ENCODE measurements around the gene PLA2G7.

DNA sequence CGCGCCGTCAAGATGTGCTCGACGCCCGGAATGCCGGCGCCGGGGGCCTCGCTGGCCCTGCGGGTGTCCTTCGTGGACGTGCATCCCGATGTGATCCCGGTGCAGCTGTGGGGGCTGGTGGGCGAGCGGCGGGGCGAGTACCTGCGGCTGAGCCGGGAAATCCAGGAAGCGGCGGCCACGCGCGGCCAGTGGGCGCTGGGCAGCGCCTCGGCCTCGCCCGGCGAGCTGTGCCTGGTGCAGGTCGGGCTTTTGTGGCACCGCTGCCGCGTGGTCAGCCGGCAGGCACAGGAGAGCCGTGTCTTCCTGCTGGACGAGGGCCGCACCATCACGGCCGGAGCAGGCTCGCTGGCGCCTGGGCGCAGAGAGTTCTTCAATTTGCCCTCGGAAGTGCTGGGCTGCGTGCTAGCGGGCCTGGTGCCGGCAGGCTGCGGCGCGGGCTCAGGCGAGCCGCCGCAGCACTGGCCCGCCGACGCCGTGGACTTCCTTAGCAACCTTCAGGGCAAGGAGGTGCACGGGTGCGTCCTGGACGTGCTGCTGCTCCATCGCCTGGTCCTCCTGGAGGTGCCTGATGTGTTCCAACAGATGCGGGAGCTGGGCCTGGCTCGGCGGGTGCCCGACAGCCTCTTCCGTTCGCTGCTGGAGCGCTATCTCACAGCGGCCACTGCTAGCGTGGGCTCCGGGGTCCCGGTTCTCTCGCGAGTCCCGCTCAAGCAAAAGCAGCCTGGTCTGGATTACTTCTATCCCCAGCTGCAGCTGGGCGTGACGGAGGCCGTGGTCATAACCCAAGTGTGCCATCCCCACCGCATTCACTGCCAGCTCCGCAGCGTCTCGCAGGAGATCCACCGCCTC is 46.8 kb downstream of the PLA2G7 start:
- TF ChIP-seq, protein P1, sequence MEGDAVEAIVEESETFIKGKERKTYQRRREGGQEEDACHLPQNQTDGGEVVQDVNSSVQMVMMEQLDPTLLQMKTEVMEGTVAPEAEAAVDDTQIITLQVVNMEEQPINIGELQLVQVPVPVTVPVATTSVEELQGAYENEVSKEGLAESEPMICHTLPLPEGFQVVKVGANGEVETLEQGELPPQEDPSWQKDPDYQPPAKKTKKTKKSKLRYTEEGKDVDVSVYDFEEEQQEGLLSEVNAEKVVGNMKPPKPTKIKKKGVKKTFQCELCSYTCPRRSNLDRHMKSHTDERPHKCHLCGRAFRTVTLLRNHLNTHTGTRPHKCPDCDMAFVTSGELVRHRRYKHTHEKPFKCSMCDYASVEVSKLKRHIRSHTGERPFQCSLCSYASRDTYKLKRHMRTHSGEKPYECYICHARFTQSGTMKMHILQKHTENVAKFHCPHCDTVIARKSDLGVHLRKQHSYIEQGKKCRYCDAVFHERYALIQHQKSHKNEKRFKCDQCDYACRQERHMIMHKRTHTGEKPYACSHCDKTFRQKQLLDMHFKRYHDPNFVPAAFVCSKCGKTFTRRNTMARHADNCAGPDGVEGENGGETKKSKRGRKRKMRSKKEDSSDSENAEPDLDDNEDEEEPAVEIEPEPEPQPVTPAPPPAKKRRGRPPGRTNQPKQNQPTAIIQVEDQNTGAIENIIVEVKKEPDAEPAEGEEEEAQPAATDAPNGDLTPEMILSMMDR (IDR thresholded peaks at IDR 0.05 in 4 of 5, conservative IDR thresholded peaks at IDR 0.05 in 1 of 5): no peak
- no peak for TF ChIP-seq POLR2A (IDR thresholded peaks at IDR 0.05)

All from gastrocnemius medialis (tissue), 4 donors.